Loucy (cell line): ENCODE data around the gene RBM10.

Experiments
- H2AFZ ChIP-seq: fragments of 200-600 bp; sonication (generic); 2 replicates; pipeline ENCODE4 v1.6.0; 2016; ENCODE audit warnings: antibody characterized with exemption, mild to moderate bottlenecking, low read length, moderate library complexity
- H3F3A ChIP-seq: fragments of 200-600 bp; 2 replicates; pipeline ENCODE4 v1.6.0; 2016; ENCODE audit warnings: antibody characterized with exemption, low read depth, mild to moderate bottlenecking
- H3K27me3 ChIP-seq: fragments of 200-600 bp; sonication (generic); 2 replicates; pipeline ENCODE4 v1.6.1; 2014; ENCODE audit warnings: low read length, mild to moderate bottlenecking; ENCODE audit not compliant: insufficient read depth, poor library complexity, severe bottlenecking
- H3K36me3 ChIP-seq: fragments of 200-600 bp; sonication (generic); 2 replicates; pipeline ENCODE4 v1.6.1; 2016; ENCODE audit warnings: low read length; ENCODE audit not compliant: insufficient read depth
- H3K4me1 ChIP-seq: fragments of 200-600 bp; sonication (generic); 2 replicates; pipeline ENCODE4 v1.5.1; 2014; ENCODE audit warnings: low read length, mild to moderate bottlenecking; ENCODE audit not compliant: insufficient read depth, poor library complexity, severe bottlenecking
- H3K4me2 ChIP-seq: fragments of 200-600 bp; sonication (generic); 2 replicates; pipeline ENCODE4 v1.6.0; 2014; ENCODE audit warnings: antibody characterized with exemption, low read length, low read depth, mild to moderate bottlenecking; ENCODE audit not compliant: poor library complexity, severe bottlenecking
- H3K4me3 ChIP-seq: fragments of 200-600 bp; sonication (generic); 2 replicates; pipeline ENCODE4 v1.5.1; 2014; ENCODE audit warnings: low read length, mild to moderate bottlenecking, mixed read lengths; ENCODE audit not compliant: poor library complexity, severe bottlenecking
- H3K79me2 ChIP-seq: fragments of 200-600 bp; sonication (generic); 2 replicates; pipeline ENCODE4 v1.6.1; 2014; ENCODE audit warnings: low read length; ENCODE audit not compliant: insufficient read depth
- H3K9ac ChIP-seq: fragments of 200-600 bp; sonication (generic); 2 replicates; pipeline ENCODE4 v1.6.0; 2014; ENCODE audit warnings: mild to moderate bottlenecking, low read depth, low read length, moderate library complexity; ENCODE audit not compliant: poor library complexity, severe bottlenecking
- H3K9me2 ChIP-seq: fragments of 200-600 bp; sonication (generic); replicated peaks from 2 replicates; pipeline ENCODE4 v1.6.1; 2016; ENCODE audit warnings: low read depth, low read length, mixed read lengths
- H3K9me3 ChIP-seq: fragments of 200-600 bp; sonication (generic); 2 replicates; pipeline ENCODE4 v1.6.1; 2014; ENCODE audit warnings: mild to moderate bottlenecking, antibody characterized with exemption, low read length, low read depth; ENCODE audit not compliant: insufficient read depth
- H4K20me1 ChIP-seq: fragments of 200-600 bp; sonication (generic); 2 replicates; pipeline ENCODE4 v1.6.0; 2014; ENCODE audit warnings: antibody characterized with exemption, low read length, mild to moderate bottlenecking; ENCODE audit not compliant: insufficient read depth, poor library complexity, severe bottlenecking
- EZH2phosphoT487 ChIP-seq: fragments of 200-600 bp; IDR thresholded peaks from 2 replicates; pipeline ENCODE4 v1.6.1; 2018; ENCODE audit warnings: antibody characterized with exemption, mild to moderate bottlenecking, moderate library complexity, borderline replicate concordance
- TF ChIP-seq, protein P1 (sequence below): fragments of 200-600 bp; sonication (generic); conservative IDR thresholded peaks from 2 replicates; pipeline ENCODE4 v1.5.1; 2014; ENCODE audit warnings: mild to moderate bottlenecking, antibody characterized with exemption, low read length

RBM10 gene

DNA sequence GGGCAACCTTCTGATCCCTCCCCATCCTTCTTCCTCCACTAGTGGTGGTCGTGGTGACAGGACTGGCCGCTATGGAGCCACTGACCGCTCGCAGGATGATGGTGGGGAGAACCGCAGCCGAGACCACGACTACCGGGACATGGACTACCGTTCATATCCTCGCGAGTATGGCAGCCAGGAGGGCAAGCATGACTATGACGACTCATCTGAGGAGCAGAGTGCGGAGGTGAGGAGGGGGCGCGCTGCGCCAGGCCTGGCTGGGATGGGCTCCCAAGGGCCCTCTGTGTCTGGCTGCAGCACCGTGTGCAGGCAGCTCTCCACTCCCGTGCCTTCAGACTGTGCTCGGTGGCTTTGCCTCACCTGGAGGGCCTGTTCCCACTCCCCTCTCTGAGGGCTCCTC lies 24.3 kb downstream of the RBM10 start:
- Histone ChIP-seq H3K4me3 (no peak overlapping the region), H3K9me3 (no peaks in the 10 kb centered on the region), H2AFZ (no peak overlapping the region), H3K27me3 (no peaks in the 10 kb centered on the region), H3K4me2 (no peak overlapping the region), H3K4me1 (no peaks in the 10 kb centered on the region), H3K79me2 (peaks cover 19% of the 10 kb centered on the region; the same call in 1 of the 2 replicates), H3K36me3 (peaks cover 53% of the 10 kb centered on the region; the same call in 1 of the 2 replicates), H3F3A (no peaks in the 10 kb centered on the region), H3K9me2 (no peaks in the 10 kb centered on the region), H4K20me1 (no peaks in the 10 kb centered on the region), H3K9ac (no peak overlapping the region)
- no peak for TF ChIP-seq EZH2phosphoT487
- TF ChIP-seq, protein P1, sequence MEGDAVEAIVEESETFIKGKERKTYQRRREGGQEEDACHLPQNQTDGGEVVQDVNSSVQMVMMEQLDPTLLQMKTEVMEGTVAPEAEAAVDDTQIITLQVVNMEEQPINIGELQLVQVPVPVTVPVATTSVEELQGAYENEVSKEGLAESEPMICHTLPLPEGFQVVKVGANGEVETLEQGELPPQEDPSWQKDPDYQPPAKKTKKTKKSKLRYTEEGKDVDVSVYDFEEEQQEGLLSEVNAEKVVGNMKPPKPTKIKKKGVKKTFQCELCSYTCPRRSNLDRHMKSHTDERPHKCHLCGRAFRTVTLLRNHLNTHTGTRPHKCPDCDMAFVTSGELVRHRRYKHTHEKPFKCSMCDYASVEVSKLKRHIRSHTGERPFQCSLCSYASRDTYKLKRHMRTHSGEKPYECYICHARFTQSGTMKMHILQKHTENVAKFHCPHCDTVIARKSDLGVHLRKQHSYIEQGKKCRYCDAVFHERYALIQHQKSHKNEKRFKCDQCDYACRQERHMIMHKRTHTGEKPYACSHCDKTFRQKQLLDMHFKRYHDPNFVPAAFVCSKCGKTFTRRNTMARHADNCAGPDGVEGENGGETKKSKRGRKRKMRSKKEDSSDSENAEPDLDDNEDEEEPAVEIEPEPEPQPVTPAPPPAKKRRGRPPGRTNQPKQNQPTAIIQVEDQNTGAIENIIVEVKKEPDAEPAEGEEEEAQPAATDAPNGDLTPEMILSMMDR = no peak

DNA sequence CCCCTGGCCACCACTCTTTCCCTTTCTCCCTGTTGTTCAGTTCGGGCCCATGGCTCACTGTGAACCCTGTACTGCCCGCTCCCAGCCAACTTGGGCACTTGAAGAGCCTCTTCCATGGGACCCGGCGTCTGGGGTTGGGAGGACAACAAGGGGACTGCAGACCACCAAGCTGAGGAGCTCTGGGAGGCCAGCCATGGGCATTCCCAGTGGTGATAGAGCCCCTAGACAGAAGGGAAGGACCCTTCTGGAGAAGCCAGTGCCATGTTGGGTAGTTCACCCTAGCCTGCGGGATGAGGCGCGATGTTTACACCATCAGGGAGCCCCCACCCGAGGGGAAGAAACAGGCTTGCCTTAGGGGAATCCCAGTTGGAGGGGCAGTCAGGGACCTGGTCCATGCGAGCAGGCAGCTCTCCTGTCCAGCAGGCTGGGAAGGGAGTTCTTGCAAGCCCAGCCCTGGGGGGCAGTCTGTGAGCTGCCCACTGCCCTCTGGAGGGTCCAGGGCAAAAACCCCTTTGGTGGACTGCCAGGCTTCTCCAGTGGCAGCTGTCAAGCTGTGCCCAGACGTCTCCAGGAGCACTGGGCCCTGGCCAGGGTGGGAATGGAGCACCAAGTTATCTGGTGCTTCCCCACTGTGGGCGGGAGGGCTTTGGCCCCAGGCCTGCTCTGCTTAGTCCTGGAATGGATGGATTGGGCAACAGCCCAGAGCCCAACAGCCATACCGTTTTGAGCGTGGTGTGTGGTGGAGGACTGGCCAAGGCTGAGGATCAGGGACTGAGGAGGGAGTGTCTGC lies 24.9 kb downstream of the RBM10 start:
- peaks cover 60% of the 10 kb centered on the region; the same call in 1 of the 2 replicates for H3K36me3 ChIP-seq
- H3K4me3 ChIP-seq = no peak overlapping the region

DNA sequence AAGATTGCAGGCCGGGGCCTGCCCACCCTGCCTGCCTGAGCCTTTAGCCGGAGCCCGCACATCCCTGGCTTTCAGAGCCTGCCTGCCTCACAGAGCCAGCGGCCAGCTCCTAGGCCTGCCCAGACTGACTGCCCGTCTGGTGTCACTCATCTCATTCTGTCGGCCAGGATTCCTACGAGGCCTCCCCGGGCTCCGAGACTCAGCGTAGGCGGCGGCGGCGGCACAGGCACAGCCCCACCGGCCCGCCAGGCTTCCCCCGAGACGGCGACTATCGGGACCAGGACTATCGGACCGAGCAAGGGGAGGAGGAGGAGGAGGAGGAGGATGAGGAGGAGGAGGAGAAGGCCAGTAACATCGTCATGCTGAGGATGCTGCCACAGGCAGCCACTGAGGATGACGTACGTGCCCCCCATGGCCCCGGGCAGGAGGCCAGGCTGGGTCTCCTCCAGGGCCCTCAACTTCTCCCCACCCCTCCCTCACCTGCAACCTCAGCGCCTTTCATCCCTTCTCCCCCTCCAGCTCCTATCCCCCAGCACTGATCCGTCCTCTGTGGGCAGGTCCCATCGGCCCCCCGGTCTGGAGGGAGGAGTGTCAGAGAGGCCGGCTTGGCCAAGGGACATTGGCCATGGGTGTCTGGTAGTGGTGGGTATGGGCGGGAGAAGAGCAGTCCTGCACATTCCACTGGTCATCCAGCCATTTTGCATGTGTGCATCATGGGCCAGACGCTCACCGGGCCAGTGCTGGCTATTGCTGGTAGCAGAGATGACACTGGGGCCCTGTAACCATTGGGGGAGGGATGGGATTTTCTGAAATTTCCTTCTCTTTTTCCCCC lies 26.1 kb downstream of the RBM10 start:
- Histone ChIP-seq H3K27me3 (no peaks in the 10 kb centered on the region), H3K4me2 (no peak overlapping the region), H3F3A (no peaks in the 10 kb centered on the region), H3K9ac (no peak overlapping the region), H3K4me3 (no peak overlapping the region), H3K79me2 (peaks cover 11% of the 10 kb centered on the region; the same call in 1 of the 2 replicates), H2AFZ (no peak overlapping the region), H3K4me1 (no peaks in the 10 kb centered on the region), H3K9me3 (no peaks in the 10 kb centered on the region), H3K36me3 (peaks cover 71% of the 10 kb centered on the region; the same call in 1 of the 2 replicates), H3K9me2 (no peaks in the 10 kb centered on the region), H4K20me1 (no peaks in the 10 kb centered on the region)
- TF ChIP-seq EZH2phosphoT487 = no peak
- TF ChIP-seq, protein P1 = no peak

More for the DNA sequence above, 24.9 kb downstream of the RBM10 start:
- H3K4me2 ChIP-seq = no peak overlapping the region
- H3K79me2 ChIP-seq = peaks cover 12% of the 10 kb centered on the region; the same call in 1 of the 2 replicates
- no peaks in the 10 kb centered on the region for H3K4me1 ChIP-seq
- H2AFZ ChIP-seq = no peak overlapping the region
- no peaks in the 10 kb centered on the region for H4K20me1 ChIP-seq
- no peaks in the 10 kb centered on the region for H3F3A ChIP-seq
- no peaks in the 10 kb centered on the region for H3K9me3 ChIP-seq
- no peak overlapping the region for H3K9ac ChIP-seq
- H3K9me2 ChIP-seq = no peaks in the 10 kb centered on the region
- TF ChIP-seq, protein P1 = no peak
- no peak for TF ChIP-seq EZH2phosphoT487
- no peaks in the 10 kb centered on the region for H3K27me3 ChIP-seq
